SK-N-SH (cell line): ENCODE measurements around the gene DYNC2LI1.

Experiments used
- CTCF ChIP-seq: fragments of 200-600 bp; sonication (generic); IDR thresholded peaks from 2 replicates; pipeline ENCODE4 v1.6.1; 2017; ENCODE audit warnings: antibody characterized with exemption, mild to moderate bottlenecking, moderate library complexity
- IRF3 ChIP-seq: fragments of 150-350 bp; IDR thresholded peaks from 2 replicates; pipeline ENCODE4 v1.6.1; 2016; ENCODE audit warnings: mild to moderate bottlenecking, low read depth, low read length
- REST ChIP-seq: IDR thresholded peaks from 2 replicates; pipeline ENCODE4 v1.6.1; 2012; ENCODE audit warnings: mild to moderate bottlenecking, low read depth, low read length, moderate library complexity
- SIN3A ChIP-seq: IDR thresholded peaks from 2 replicates; pipeline ENCODE4 v1.6.1; 2012; ENCODE audit warnings: low read depth, mild to moderate bottlenecking, low read length, moderate library complexity, borderline replicate concordance
- TEAD4 ChIP-seq: IDR thresholded peaks from 2 replicates; pipeline ENCODE4 v1.4.0; 2012; ENCODE audit warnings: mild to moderate bottlenecking, borderline replicate concordance; ENCODE audit not compliant: insufficient read depth
- USF2 ChIP-seq: fragments of 150-350 bp; IDR thresholded peaks from 2 replicates; pipeline ENCODE4 v1.6.1; 2017; ENCODE audit warnings: antibody characterized with exemption, low read length, low read depth, borderline replicate concordance
- YY1 ChIP-seq: IDR thresholded peaks from 2 replicates; pipeline ENCODE4 v1.4.0; 2012; ENCODE audit warnings: low read depth, mild to moderate bottlenecking

- TF ChIP-seq REST: no peak
- no peak for TF ChIP-seq YY1
- TF ChIP-seq TEAD4: no peak
- no peak for TF ChIP-seq CTCF
- no peak for TF ChIP-seq SIN3A
- no peak for TF ChIP-seq IRF3
- no peak for TF ChIP-seq USF2
Observed at GRCh38 chr2:43796206-43796605, 22.4 kb downstream of the DYNC2LI1 start.
